ENCODE results near the gene IWS1.
"Not testable (repeated sequence)": the region's sequence is repeated elsewhere in the genome, so short reads cannot be mapped to it uniquely, and the experiment has no call there.

The IWS1 gene

GRCh38 chr2:127454595-127455565, 71.4 kb downstream of the IWS1 start:
- DNase-seq (ENCODE audit: low read depth, low spot score), result no peak

- no peak for DNase-seq (ENCODE audit: low read depth, low spot score)
Observed at GRCh38 chr2:127453392-127454171, 72.7 kb downstream of the IWS1 start.

GRCh38 chr2:127453013-127453391, 73.3 kb downstream of the IWS1 start:
- DNase-seq (ENCODE audit: low read depth, low spot score), result no peak

GRCh38 chr2:127452423-127452822, 73.9 kb downstream of the IWS1 start:
- not testable (repeated sequence) for DNase-seq (ENCODE audit: low read depth, low spot score)

GRCh38 chr2:127451981-127452380, 74.3 kb downstream of the IWS1 start:
- DNase-seq (ENCODE audit: low read depth, low spot score), result no peak

- no peak for DNase-seq (ENCODE audit: low read depth, low spot score)
Observed at GRCh38 chr2:127449898-127450297, 76.4 kb downstream of the IWS1 start.

- DNase-seq (ENCODE audit: low read depth, low spot score), result no peak
Observed at GRCh38 chr2:127449414-127449813, 76.9 kb downstream of the IWS1 start.

GRCh38 chr2:127448526-127448925, 77.8 kb downstream of the IWS1 start:
- no peak for DNase-seq (ENCODE audit: low read depth, low spot score)

GRCh38 chr2:127439343-127439742, 86.9 kb downstream of the IWS1 start:
- DNase-seq (ENCODE audit: low read depth, low spot score), result no peak

GRCh38 chr2:127437781-127438726, 88.2 kb downstream of the IWS1 start:
- no peak for DNase-seq (ENCODE audit: low read depth, low spot score)

GRCh38 chr2:127437056-127437455, 89.2 kb downstream of the IWS1 start:
- no peak for DNase-seq (ENCODE audit: low read depth, low spot score)

GRCh38 chr2:127434515-127434914, 91.8 kb downstream of the IWS1 start:
- DNase-seq (ENCODE audit: low read depth, low spot score), result no peak

GRCh38 chr2:127431408-127432023, 94.8 kb downstream of the IWS1 start:
- no peak for DNase-seq (ENCODE audit: low read depth, low spot score)

Data from iPS DF 19.7 (cell line).